Measurements from ENCODE around the gene SIX3.

DNA sequence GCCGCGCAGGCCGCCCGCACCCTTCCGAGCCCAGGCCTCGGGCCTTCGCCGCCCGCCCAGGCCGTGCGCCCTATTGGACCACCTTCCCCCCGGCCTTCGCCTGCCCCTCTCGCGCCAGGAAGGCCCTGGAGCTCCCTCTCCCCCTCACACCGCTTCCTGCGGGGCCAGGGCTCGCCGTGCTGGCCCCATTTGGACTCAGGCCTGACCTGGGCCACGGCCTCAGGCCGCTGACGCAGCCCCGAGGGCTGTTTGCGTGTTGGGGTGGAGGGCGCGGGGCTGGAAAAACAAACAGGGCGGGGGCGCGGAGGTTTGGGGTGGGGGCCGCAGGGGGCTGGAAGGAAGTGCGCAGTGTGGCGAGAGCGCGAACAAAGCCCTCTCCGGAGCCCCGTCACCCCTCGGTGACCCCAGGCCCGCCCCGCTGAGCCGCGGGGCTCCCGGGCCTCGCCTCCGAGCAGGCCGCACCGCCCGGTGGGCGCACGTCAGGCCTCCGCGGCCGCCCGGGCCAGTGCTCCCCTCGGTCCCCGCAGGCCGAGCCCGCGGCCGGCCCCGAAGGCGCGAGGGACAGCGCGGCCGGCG lies 12.3 kb upstream of the SIX3 start:
- TF ChIP-seq, protein P1, sequence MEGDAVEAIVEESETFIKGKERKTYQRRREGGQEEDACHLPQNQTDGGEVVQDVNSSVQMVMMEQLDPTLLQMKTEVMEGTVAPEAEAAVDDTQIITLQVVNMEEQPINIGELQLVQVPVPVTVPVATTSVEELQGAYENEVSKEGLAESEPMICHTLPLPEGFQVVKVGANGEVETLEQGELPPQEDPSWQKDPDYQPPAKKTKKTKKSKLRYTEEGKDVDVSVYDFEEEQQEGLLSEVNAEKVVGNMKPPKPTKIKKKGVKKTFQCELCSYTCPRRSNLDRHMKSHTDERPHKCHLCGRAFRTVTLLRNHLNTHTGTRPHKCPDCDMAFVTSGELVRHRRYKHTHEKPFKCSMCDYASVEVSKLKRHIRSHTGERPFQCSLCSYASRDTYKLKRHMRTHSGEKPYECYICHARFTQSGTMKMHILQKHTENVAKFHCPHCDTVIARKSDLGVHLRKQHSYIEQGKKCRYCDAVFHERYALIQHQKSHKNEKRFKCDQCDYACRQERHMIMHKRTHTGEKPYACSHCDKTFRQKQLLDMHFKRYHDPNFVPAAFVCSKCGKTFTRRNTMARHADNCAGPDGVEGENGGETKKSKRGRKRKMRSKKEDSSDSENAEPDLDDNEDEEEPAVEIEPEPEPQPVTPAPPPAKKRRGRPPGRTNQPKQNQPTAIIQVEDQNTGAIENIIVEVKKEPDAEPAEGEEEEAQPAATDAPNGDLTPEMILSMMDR (IDR thresholded peaks at IDR 0.05): no peak
- TF ChIP-seq POLR2A (IDR thresholded peaks at IDR 0.05) (no peak), POLR2AphosphoS5 (IDR thresholded peaks at IDR 0.05) (no peak)
